Heart left ventricle (tissue), 16 donors: ENCODE measurements around the gene VSIG8. TPM values are rescaled to one million over a fixed set of nuclear protein-coding genes. Genes with fewer than 3 reads are reported as not detected.

Experiments
- ATAC-seq, 4 donors: fragments of 200-7000 bp; cut with Tn5 transposase; one replicate each; pipeline ENCODE4 v1.9.1; 2020 to 2022; ENCODE audit warnings: moderate library complexity in 4 of 4, mild to moderate bottlenecking in 3 of 4, moderate number of reproducible peaks in 1 of 4
- DNase-seq, 5 donors: peaks; one replicate each; pipeline ENCODE4 v3.0.0-alpha.2; 2020
- H3K27ac ChIP-seq, 12 donors: fragments of 200-600 bp; sonication (generic) in 4 of 12; one replicate each; pipeline versions ENCODE4 v1.5.0 to v1.8.0; 2016 to 2022; ENCODE audit warnings: mild to moderate bottlenecking in 2 of 12
- H3K27me3 ChIP-seq, 9 donors: fragments of 200-600 bp; sonication (generic) in 2 of 9; one replicate each; pipeline versions ENCODE4 v1.5.1 to v1.8.0; 2016 to 2022; ENCODE audit warnings: mild to moderate bottlenecking in 3 of 9
- H3K36me3 ChIP-seq, 9 donors: fragments of 200-600 bp; sonication (generic) in 2 of 9; one replicate each; pipeline versions ENCODE4 v1.5.0 to v1.8.0; 2018 to 2022; ENCODE audit warnings: mild to moderate bottlenecking in 2 of 9
- H3K4me1 ChIP-seq, 12 donors: fragments of 200-600 bp; sonication (generic) in 4 of 12; one replicate each; pipeline versions ENCODE4 v1.5.0 to v1.8.0; 2016 to 2022; ENCODE audit warnings: mild to moderate bottlenecking in 3 of 12
- H3K4me3 ChIP-seq, 12 donors: fragments of 200-600 bp; sonication (generic) in 4 of 12; one replicate each; pipeline versions ENCODE4 v1.5.0 to v1.8.0; 2017 to 2022; ENCODE audit warnings: mild to moderate bottlenecking in 9 of 12, moderate library complexity in 4 of 12
- H3K9me3 ChIP-seq, 12 donors: fragments of 200-600 bp; sonication (generic) in 4 of 12; one replicate each; pipeline versions ENCODE4 v1.5.0 to v1.8.0; 2016 to 2022; ENCODE audit warnings: mild to moderate bottlenecking in 1 of 12
- CTCF ChIP-seq, 12 donors: fragments of 200-600 bp; sonication (generic) in 4 of 12; IDR thresholded peaks; one replicate each; pipeline versions ENCODE4 v1.5.0 to v1.8.0; 2018 to 2022; ENCODE audit warnings: antibody characterized with exemption in 12 of 12, mild to moderate bottlenecking in 5 of 12
- POLR2A ChIP-seq, 2 donors: fragments of 450-650 bp; IDR thresholded peaks; one replicate each; pipeline ENCODE4 v1.6.1; 2017; ENCODE audit warnings: antibody characterized with exemption in 2 of 2, mild to moderate bottlenecking in 2 of 2, moderate library complexity in 2 of 2
- WGBS, 4 donors: extraction: QIAGEN DNeasy Blood & Tissue Kit in 2 of 4; methylation state at CpG; one replicate each; pipeline versions ENCODE4 v1.1.5 to v1.1.7; 2013 to 2018; 5-methylcytosine and 5-hydroxymethylcytosine counted together
- intact Hi-C, 10 donors: fragments of 100-400 bp; cut with DNase I; formaldehyde crosslinking; loops; one replicate each; pipeline versions ENCODE4 v1.11.1 to v1.14.2; 2022
- polyA plus RNA-seq, 2 donors: library from polyadenylated mRNA; stranded (reverse); fragments of 200-250 nt; gene quantifications; one replicate each; pipeline ENCODE4 v1.2.3, GENCODE V29; 2013
- total RNA-seq, 9 donors: library from RNA; depleted of rRNA in 2 of 9; stranded (reverse); fragments of >200 nt in 2 of 9; fragmentation: NEBNext Ultra II Directional in 3 of 9; extraction: Animal tissue kit (Norgen Biotek cat#: 25700) in 3 of 9; gene quantifications; one replicate each; pipeline versions ENCODE4 v1.1.0 to v1.2.4, GENCODE V29; 2016 to 2023
- donor health status: ischemic (EF 13 %, LVEDD 7.1; RV severe dilation, severe dysfunction).
- donor health status: healthy with polysubstance abuse.
- donor health status: DM: no; HTN: yes; CAD: no.
- donor health status: DM: no; HTN: no; CAD: no.
- donor health status: ischemic (EF 25% LVEDD 6.9; RV normal size, moderate dysfunction).
- donor health status: ischemic (EF 25% LVEDD 5.7; RV mildly dilated, moderate dysfunction).
- donor health status: healthy.
- donor health status: DM: yes; HTN: yes; CAD: no.
- donor health status: ischemic (EF 35%, LVEDD 5.7; RV mildly dilated, moderate dysfunction).
- donor health status: nonischemic (EF 11% LVEDD 7.7; RV severe dilation, severe dysfunction).
- donor health status: DM: yes; HTN: yes; CAD: no.
- donor health status: PGD.
- donor health status: ischemic (EF 29% LVEDD 5.4; RV normal size, mild dysfunction).
- donor health status: nonischemic (EF 23%, LVEDD 6.1; RV moderate dilation, normal function).

The VSIG8 gene
- total and polyA plus RNA-seq, 11 donors, result 0.27 TPM; not detected in 10

GRCh38 chr1:159859767-159860322 lies 2.6 kb downstream of the VSIG8 start:
- no peak overlapping the region for H3K27ac ChIP-seq

GRCh38 chr1:159857889-159858288 lies 4.6 kb downstream of the VSIG8 start:
- Histone ChIP-seq H3K9me3 (no peaks in the 10 kb centered on the region), H3K27me3 (no peaks in the 10 kb centered on the region), H3K4me3 (no peak overlapping the region), H3K36me3 (no peaks in the 10 kb centered on the region), H3K4me1 (peaks cover 0 to 18% (median 11%) of the 10 kb centered on the region in 12 donors), H3K27ac (no peak overlapping the region)
- intact Hi-C loops, result loop anchor here in 3 of 10 donors (10.0 kb wide), 1 partner anchor 67 kb away; the partner anchor contains the start of gene TAGLN2 (in 3 of the 3)
- ATAC-seq (no peak), DNase-seq (no peak)
- 93 to 97% (median 95%) methylated on average over 4 to 6 of the region's 6 CpGs for WGBS, 4 donors
- no peak for TF ChIP-seq CTCF (IDR thresholded peaks at IDR 0.05)

More at GRCh38 chr1:159859767-159860322, 2.6 kb downstream of the VSIG8 start:
- H3K9me3 ChIP-seq, result no peaks in the 10 kb centered on the region
- no peak for DNase-seq
- TF ChIP-seq CTCF (IDR thresholded peaks at IDR 0.05) (no peak), POLR2A (IDR thresholded peaks at IDR 0.05) (no peak)
- no peaks in the 10 kb centered on the region for H3K36me3 ChIP-seq
- ATAC-seq, result no peak
- intact Hi-C loops, result loop anchor here in 3 of 10 donors (10.0 kb wide), 1 partner anchor 65 kb away; the partner anchor contains the start of gene TAGLN2 (in 3 of the 3)
- whole genome bisulfite sequencing, 4 donors, result 80 to 88% (median 87%) methylated on average over 7 of the region's 7 CpGs
- H3K4me1 ChIP-seq, result peaks cover 0 to 8% (median 2%) of the 10 kb centered on the region in 12 donors
- H3K4me3 ChIP-seq, result no peak overlapping the region
- H3K27me3 ChIP-seq, result no peaks in the 10 kb centered on the region

GRCh38 chr1:159856576-159856975 lies 5.9 kb downstream of the VSIG8 start:
- Histone ChIP-seq H3K27ac (no peak overlapping the region), H3K36me3 (no peaks in the 10 kb centered on the region), H3K4me1 (peaks cover 0 to 18% (median 11%) of the 10 kb centered on the region in 12 donors), H3K27me3 (no peaks in the 10 kb centered on the region), H3K4me3 (no peak overlapping the region), H3K9me3 (no peaks in the 10 kb centered on the region)
- intact Hi-C loops, result loop anchor here in 3 of 10 donors (10.0 kb wide), 1 partner anchor 68 kb away; the partner anchor contains the start of gene TAGLN2 (in 3 of the 3)
- 75 to 98% (median 92%) methylated on average over 1 of the region's 1 CpG for WGBS, 4 donors
- no peak for DNase-seq
- TF ChIP-seq CTCF (IDR thresholded peaks at IDR 0.05) (no peak), POLR2A (IDR thresholded peaks at IDR 0.05) (no peak)
- ATAC-seq, result no peak

GRCh38 chr1:159855709-159856108 lies 6.7 kb downstream of the VSIG8 start:
- H3K27ac ChIP-seq, result peak overlapping the region in 4 of 12 donors; percentile 97 to 99 (median 98)
- WGBS, 4 donors, result 86 to 90% (median 88%) methylated on average over 33 to 34 of the region's 34 CpGs
- H3K36me3 ChIP-seq, result no peaks in the 10 kb centered on the region
- peak overlapping the region in 3 of 12 donors; percentile 78 to 96 (median 88) for H3K4me3 ChIP-seq
- DNase-seq, result no peak
- no peak for ATAC-seq
- no peaks in the 10 kb centered on the region for H3K27me3 ChIP-seq
- intact Hi-C loops, result loop anchor here in 7 of 10 donors (2.0 to 10.0 kb wide), 5 partner anchors 35 to 75 kb away; partner anchors contain the start of genes TAGLN2 (in 5 of the 7) and DUSP23 (in 1 of the 7)
- H3K9me3 ChIP-seq, result no peaks in the 10 kb centered on the region
- peaks cover 0 to 18% (median 11%) of the 10 kb centered on the region in 12 donors for H3K4me1 ChIP-seq
- TF ChIP-seq CTCF (IDR thresholded peaks at IDR 0.05) (no peak), POLR2A (IDR thresholded peaks at IDR 0.05) (no peak)
